SK-N-SH (cell line): ENCODE results near the gene SLAMF8.

Experiments used
- CTCF ChIP-seq: fragments of 200-600 bp; sonication (generic); IDR thresholded peaks from 2 replicates; pipeline ENCODE4 v1.6.1; 2017; ENCODE audit warnings: antibody characterized with exemption, mild to moderate bottlenecking, moderate library complexity
- RAD21 ChIP-seq: IDR thresholded peaks from 2 replicates; pipeline ENCODE4 v1.6.1; 2012; ENCODE audit warnings: mild to moderate bottlenecking, low read length
- SIN3A ChIP-seq: IDR thresholded peaks from 2 replicates; pipeline ENCODE4 v1.6.1; 2012; ENCODE audit warnings: low read depth, mild to moderate bottlenecking, low read length, moderate library complexity, borderline replicate concordance

DNA sequence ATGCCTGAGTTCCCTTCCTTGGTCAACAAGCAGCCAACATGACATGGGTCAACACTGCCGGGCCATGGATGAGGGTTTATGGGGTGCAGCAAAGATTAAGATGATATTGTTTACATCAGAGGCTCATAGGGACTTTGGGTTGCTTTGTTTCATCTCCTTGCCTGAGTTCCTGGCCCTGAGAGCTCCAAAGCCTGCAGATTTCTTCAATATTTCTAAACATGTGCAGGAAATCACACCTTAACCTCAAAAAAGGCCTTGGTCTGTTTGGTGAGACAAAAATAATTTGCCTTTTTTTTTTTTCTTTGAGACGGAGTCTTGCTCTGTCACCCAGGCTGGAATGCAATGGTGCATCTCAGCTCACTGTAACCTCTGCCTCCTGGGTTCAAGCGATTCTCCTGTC lies 876 bp downstream of the SLAMF8 start:
- no peak for TF ChIP-seq RAD21
- no peak for TF ChIP-seq CTCF
- TF ChIP-seq SIN3A = no peak
